ENCODE data around the gene TLL2.

GRCh38 chr10:96441987-96442643 is 71.6 kb downstream of the TLL2 start:
- TF ChIP-seq, protein P1, sequence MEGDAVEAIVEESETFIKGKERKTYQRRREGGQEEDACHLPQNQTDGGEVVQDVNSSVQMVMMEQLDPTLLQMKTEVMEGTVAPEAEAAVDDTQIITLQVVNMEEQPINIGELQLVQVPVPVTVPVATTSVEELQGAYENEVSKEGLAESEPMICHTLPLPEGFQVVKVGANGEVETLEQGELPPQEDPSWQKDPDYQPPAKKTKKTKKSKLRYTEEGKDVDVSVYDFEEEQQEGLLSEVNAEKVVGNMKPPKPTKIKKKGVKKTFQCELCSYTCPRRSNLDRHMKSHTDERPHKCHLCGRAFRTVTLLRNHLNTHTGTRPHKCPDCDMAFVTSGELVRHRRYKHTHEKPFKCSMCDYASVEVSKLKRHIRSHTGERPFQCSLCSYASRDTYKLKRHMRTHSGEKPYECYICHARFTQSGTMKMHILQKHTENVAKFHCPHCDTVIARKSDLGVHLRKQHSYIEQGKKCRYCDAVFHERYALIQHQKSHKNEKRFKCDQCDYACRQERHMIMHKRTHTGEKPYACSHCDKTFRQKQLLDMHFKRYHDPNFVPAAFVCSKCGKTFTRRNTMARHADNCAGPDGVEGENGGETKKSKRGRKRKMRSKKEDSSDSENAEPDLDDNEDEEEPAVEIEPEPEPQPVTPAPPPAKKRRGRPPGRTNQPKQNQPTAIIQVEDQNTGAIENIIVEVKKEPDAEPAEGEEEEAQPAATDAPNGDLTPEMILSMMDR (IDR thresholded peaks at IDR 0.05; ENCODE audit: low read length) = no peak
- TF ChIP-seq EZH2 (optimal IDR thresholded peaks at IDR 0.05; ENCODE audit: low read depth, low read length) = no peak
